ENCODE measurements around the gene ZNF644. TPM values are rescaled to one million over a fixed set of nuclear protein-coding genes. Genes with fewer than 3 reads are reported as not detected.
"Not testable (repeated sequence)": the region's sequence is repeated elsewhere in the genome, so short reads cannot be mapped to it uniquely, and the experiment has no call there.

Gene ZNF644
- polyA plus RNA-seq, 1 of the 3 experiments (the other 2 are of a cell fraction) = 5.6 TPM

- no peak for TF ChIP-seq RCOR1 (IDR thresholded peaks at IDR 0.05; ENCODE audit: low read length)
- TF ChIP-seq TCF12 (IDR thresholded peaks at IDR 0.05) = no peak
Measured at GRCh38 chr1:91054780-91055481, 33.1 kb upstream of the ZNF644 start (continued).

- WGBS (ENCODE audit: low lambda C conversion rate) = 11% methylated on average over 2 of the region's 2 CpGs
- Histone ChIP-seq H3K9ac (no peak overlapping the region), H3K79me2 (ENCODE audit: insufficient read depth) (no peaks in the 10 kb centered on the region), H3K4me1 (ENCODE audit: control insufficient read depth in 1 of 2, insufficient read depth in 2 of 2, low read depth in 1 of 2, low read length in 1 of 2) (no peaks in the 10 kb centered on the region), H3K4me2 (no peak overlapping the region), H3K36me3 (replicated peaks in 1 of 2; ENCODE audit: control insufficient read depth in 1 of 2, insufficient read depth in 2 of 2, low read length in 1 of 2) (no peaks in the 10 kb centered on the region), H3K9me3 (no peaks in the 10 kb centered on the region), H3F3A (replicated peaks; ENCODE audit: insufficient read depth) (no peaks in the 10 kb centered on the region), H3K27ac (ENCODE audit: low read depth in 2 of 2, low read length in 1 of 2) (no peak overlapping the region), H3K27me3 (ENCODE audit: insufficient read depth) (peaks cover 6% of the 10 kb centered on the region), H2AFZ (ENCODE audit: low read depth) (no peak overlapping the region), H3K9me2 (no peaks in the 10 kb centered on the region), H3K4me3 (ENCODE audit: low read depth in 2 of 2, low read length in 1 of 2) (no peak overlapping the region), H4K20me1 (ENCODE audit: insufficient read depth) (no peaks in the 10 kb centered on the region)
- TF ChIP-seq IRF3 (IDR thresholded peaks at IDR 0.05; ENCODE audit: low read depth, low read length) (no peak), MXI1 (IDR thresholded peaks at IDR 0.05; ENCODE audit: low read depth, low read length) (no peak), RFX5 (IDR thresholded peaks at IDR 0.05; ENCODE audit: low read length) (no peak)
- DNase-seq = no peak
- ChIA-PET POLR2A (no interaction called here), CTCF (interaction anchor here (0.9 kb wide), 1 partner anchor 332 kb away, joined by 3 read pairs; no protein-coding TSS in a partner anchor)
Measured at GRCh38 chr1:91053630-91054029, 31.8 kb upstream of the ZNF644 start.

- 14% methylated on average over 2 of the region's 2 CpGs for WGBS (ENCODE audit: low lambda C conversion rate)
- H3K4me3 ChIP-seq (ENCODE audit: low read depth in 2 of 2, low read length in 1 of 2); H3K36me3 ChIP-seq (replicated peaks in 1 of 2; ENCODE audit: control insufficient read depth in 1 of 2, insufficient read depth in 2 of 2, low read length in 1 of 2); H3K9ac ChIP-seq; H3K27ac ChIP-seq (ENCODE audit: low read depth in 2 of 2, low read length in 1 of 2); H4K20me1 ChIP-seq (ENCODE audit: insufficient read depth); POLR2A ChIA-PET; H3K4me1 ChIP-seq (ENCODE audit: control insufficient read depth in 1 of 2, insufficient read depth in 2 of 2, low read depth in 1 of 2, low read length in 1 of 2); H3K9me2 ChIP-seq; H3K4me2 ChIP-seq; H3F3A ChIP-seq (replicated peaks; ENCODE audit: insufficient read depth); H3K27me3 ChIP-seq (ENCODE audit: insufficient read depth); H3K9me3 ChIP-seq; H3K79me2 ChIP-seq (ENCODE audit: insufficient read depth); DNase-seq; H2AFZ ChIP-seq (ENCODE audit: low read depth): not testable (repeated sequence)
- CTCF ChIA-PET = interaction anchor here (0.9 to 1.0 kb wide), 2 partner anchors 12 to 116 kb away, joined by 3 read pairs; no protein-coding TSS in a partner anchor
Measured at GRCh38 chr1:91049551-91049950, 27.7 kb upstream of the ZNF644 start.

- no peak overlapping the region for H3K4me3 ChIP-seq (ENCODE audit: low read depth in 2 of 2, low read length in 1 of 2)
- H3K9me2 ChIP-seq = no peaks in the 10 kb centered on the region
- no peak overlapping the region for H3K4me2 ChIP-seq
- ChIA-PET POLR2A (no interaction called here), CTCF (no interaction called here)
- no peak overlapping the region for H3K27ac ChIP-seq (ENCODE audit: low read depth in 2 of 2, low read length in 1 of 2)
- no peaks in the 10 kb centered on the region for H3K79me2 ChIP-seq (ENCODE audit: insufficient read depth)
- no peak overlapping the region for H3K9ac ChIP-seq
- H2AFZ ChIP-seq (ENCODE audit: low read depth) = no peak overlapping the region
- DNase-seq = no peak
- WGBS (ENCODE audit: low lambda C conversion rate) = 26% methylated on average over 2 of the region's 2 CpGs
- H3K27me3 ChIP-seq (ENCODE audit: insufficient read depth) = peaks cover 6% of the 10 kb centered on the region
- H3K4me1 ChIP-seq (ENCODE audit: control insufficient read depth in 1 of 2, insufficient read depth in 2 of 2, low read depth in 1 of 2, low read length in 1 of 2) = no peaks in the 10 kb centered on the region
- H3F3A ChIP-seq (replicated peaks; ENCODE audit: insufficient read depth) = no peaks in the 10 kb centered on the region
- no peaks in the 10 kb centered on the region for H3K9me3 ChIP-seq
- no peaks in the 10 kb centered on the region for H4K20me1 ChIP-seq (ENCODE audit: insufficient read depth)
- no peaks in the 10 kb centered on the region for H3K36me3 ChIP-seq (replicated peaks in 1 of 2; ENCODE audit: control insufficient read depth in 1 of 2, insufficient read depth in 2 of 2, low read length in 1 of 2)
- TF ChIP-seq YY1 (IDR thresholded peaks at IDR 0.05; ENCODE audit: low read depth) (no peak), USF1 (IDR thresholded peaks at IDR 0.05; ENCODE audit: borderline replicate concordance, low read depth) (no peak), SIN3A (IDR thresholded peaks at IDR 0.05; ENCODE audit: borderline replicate concordance, low read depth, low read length) (no peak), EZH2phosphoT487 (IDR thresholded peaks at IDR 0.05; ENCODE audit: borderline replicate concordance, low read depth) (no peak), MEF2A (IDR thresholded peaks at IDR 0.05; ENCODE audit: borderline replicate concordance, low read depth) (no peak), TAF1 (IDR thresholded peaks at IDR 0.05; ENCODE audit: borderline replicate concordance, low read depth, low read length) (no peak), ZBTB33 (IDR thresholded peaks at IDR 0.05; ENCODE audit: borderline replicate concordance, low read depth) (no peak), FOXJ3 (CRISPR knock-in tag; IDR thresholded peaks at IDR 0.05) (no peak), IRF3 (IDR thresholded peaks at IDR 0.05; ENCODE audit: low read depth, low read length) (no peak), GATA2 (CRISPR knock-in tag; IDR thresholded peaks at IDR 0.05) (no peak)
Measured at GRCh38 chr1:91046766-91047165, 24.9 kb upstream of the ZNF644 start.
